SK-N-SH treated with all-trans-retinoic acid at 6 μM for 48 hours (cell line): ENCODE data around the gene GDPD4.

ENCODE experiments used
- ESRRG ChIP-seq: fragments of 250-450 bp; sonication (Bioruptor Pico); IDR thresholded peaks from 2 replicates; pipeline ENCODE4 v1.6.1; 2021; ENCODE audit warnings: mild to moderate bottlenecking
- RARB ChIP-seq: fragments of 250-450 bp; sonication (Bioruptor Pico); IDR thresholded peaks from 2 replicates; pipeline ENCODE4 v1.8.0; 2021; ENCODE audit warnings: mild to moderate bottlenecking, moderate library complexity
- SNAI2 ChIP-seq: fragments of 250-450 bp; sonication (Bioruptor Pico); IDR thresholded peaks from 2 replicates; pipeline ENCODE4 v1.5.0; 2020; ENCODE audit warnings: mild to moderate bottlenecking, moderate library complexity

- no peak for TF ChIP-seq SNAI2
- TF ChIP-seq ESRRG: no peak
- no peak for TF ChIP-seq RARB (CRISPR knock-in tag)
Observed at GRCh38 chr11:77197626-77198320, 103.7 kb downstream of the GDPD4 start.
